Measurements from ENCODE around the gene CNST. TPM values are rescaled to one million over a fixed set of nuclear protein-coding genes. Genes with fewer than 3 reads are reported as not detected.
"Not testable (repeated sequence)": the region's sequence is repeated elsewhere in the genome, so short reads cannot be mapped to it uniquely, and the experiment has no call there.

Gene CNST
- total RNA-seq, 1 experiment from 2014 or later, result 18.8 TPM

DNA sequence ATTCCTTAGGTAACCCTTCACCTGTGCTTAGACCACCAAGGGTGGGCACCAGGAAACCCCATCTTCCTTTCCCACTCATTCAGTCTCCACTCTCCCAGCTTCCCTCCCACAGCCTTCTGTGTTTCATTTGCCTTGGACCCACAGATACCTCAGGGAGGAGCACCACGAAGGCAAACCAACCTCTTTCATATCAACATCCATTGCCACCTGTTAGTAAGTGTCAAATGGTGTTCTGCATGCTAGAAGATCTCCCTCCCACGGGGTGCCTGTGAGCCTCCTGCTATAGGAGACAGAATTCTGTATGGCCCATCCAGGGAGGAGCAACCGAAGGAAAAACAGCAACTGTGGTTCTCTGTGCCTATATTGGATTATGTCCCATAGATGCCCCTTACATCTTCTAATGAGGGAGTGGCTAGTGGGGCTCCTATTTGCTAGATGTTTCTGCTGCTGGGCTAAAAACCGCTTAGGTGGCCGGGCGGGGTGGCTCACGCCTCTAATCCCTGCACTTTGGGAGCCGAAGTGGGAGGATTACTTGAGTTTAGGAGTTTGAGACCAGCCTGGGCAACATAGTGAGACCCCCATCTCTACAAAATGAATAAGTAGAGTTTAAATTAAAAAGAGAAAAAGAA lies 132.3 kb downstream of the CNST start:
- H3K4me3 ChIP-seq (ENCODE audit: insufficient read depth, low read depth, low read length), result no peak overlapping the region
- H3K27me3 ChIP-seq (ENCODE audit: control insufficient read depth, insufficient read depth, low read length), result no peaks in the 10 kb centered on the region
- no peaks in the 10 kb centered on the region for H3K36me3 ChIP-seq (replicated peaks; ENCODE audit: control insufficient read depth, insufficient read depth, low read length)

GRCh38 chr1:246699095-246699735 lies 133.0 kb downstream of the CNST start:
- DNase-seq, result peak; percentile 86
- Histone ChIP-seq H3K36me3 (replicated peaks; ENCODE audit: control insufficient read depth, insufficient read depth, low read length) (no peaks in the 10 kb centered on the region), H3K27me3 (ENCODE audit: control insufficient read depth, insufficient read depth, low read length) (no peaks in the 10 kb centered on the region), H3K4me3 (ENCODE audit: insufficient read depth, low read depth, low read length) (no peak overlapping the region)

More for the DNA sequence above, 132.3 kb downstream of the CNST start:
- no peak for DNase-seq

DNA sequence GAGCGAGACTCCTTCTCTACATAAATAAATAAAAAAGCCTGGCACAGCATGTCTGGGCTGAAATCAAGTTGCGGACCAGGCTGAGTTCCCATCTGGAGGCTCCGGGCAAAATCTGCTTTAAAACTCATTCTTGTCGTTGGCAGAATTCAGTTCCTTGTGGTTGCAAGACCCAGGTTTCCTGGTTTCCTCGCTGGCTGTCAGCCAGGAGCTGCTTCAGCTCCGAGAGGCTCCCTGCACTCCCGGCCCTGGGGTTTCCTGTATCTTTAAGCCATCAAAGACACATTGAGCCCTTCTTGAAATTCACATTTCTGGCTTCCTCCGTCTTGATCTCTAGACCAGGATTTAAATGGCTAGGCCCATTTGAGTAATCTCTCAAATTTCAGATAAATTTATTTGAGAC lies 137.3 kb downstream of the CNST start:
- Histone ChIP-seq H3K4me3 (ENCODE audit: insufficient read depth, low read depth, low read length) (no peak overlapping the region), H3K36me3 (replicated peaks; ENCODE audit: control insufficient read depth, insufficient read depth, low read length) (no peaks in the 10 kb centered on the region), H3K27me3 (ENCODE audit: control insufficient read depth, insufficient read depth, low read length) (no peaks in the 10 kb centered on the region)
- no peak for DNase-seq

- Histone ChIP-seq H3K36me3 (replicated peaks; ENCODE audit: control insufficient read depth, insufficient read depth, low read length) (no peaks in the 10 kb centered on the region), H3K4me3 (ENCODE audit: insufficient read depth, low read depth, low read length) (no peak overlapping the region), H3K27me3 (ENCODE audit: control insufficient read depth, insufficient read depth, low read length) (no peaks in the 10 kb centered on the region)
- no peak for DNase-seq
Observed at GRCh38 chr1:246705368-246705767, 139.1 kb downstream of the CNST start.

DNA sequence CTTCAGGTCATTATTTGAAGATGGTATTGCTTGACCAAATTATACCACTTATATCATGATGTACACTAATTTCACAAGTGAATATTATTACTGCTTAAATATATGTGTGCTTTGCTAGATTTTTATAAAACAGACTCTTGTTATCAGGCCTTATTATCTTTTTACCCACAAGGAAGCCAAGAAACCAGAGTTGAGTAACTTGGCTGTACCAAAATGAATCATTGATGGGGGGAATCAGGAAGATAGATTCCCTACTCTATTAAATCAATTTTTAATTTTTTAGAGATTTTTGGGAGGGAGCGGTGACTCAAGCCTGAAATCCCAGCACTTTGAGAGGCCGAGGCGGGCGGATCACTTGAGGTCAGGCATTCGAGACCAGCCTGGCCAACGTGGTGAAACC lies 141.9 kb downstream of the CNST start:
- Histone ChIP-seq H3K27me3 (ENCODE audit: control insufficient read depth, insufficient read depth, low read length) (no peaks in the 10 kb centered on the region), H3K4me3 (ENCODE audit: insufficient read depth, low read depth, low read length) (no peak overlapping the region), H3K36me3 (replicated peaks; ENCODE audit: control insufficient read depth, insufficient read depth, low read length) (no peaks in the 10 kb centered on the region)
- DNase-seq, result no peak

DNA sequence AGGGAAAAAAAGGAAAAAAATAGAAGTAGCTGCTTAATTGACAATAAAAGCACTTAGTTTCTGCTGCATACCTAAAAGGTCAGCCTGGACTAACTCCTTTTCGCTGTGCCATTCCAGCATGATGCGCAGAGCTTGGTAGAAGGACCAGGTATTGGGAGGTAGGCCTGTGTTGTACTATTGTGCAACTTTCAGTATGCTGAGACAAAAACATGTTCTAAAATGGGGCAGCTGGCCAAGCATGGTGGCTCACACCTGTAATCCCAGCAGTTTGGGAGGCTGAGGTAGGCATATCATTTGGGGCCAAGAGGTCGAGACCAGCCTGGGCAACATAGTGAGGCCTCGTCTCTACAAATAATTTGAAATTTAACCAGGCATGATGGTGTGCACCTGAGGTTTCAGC lies 142.9 kb downstream of the CNST start:
- Histone ChIP-seq H3K27me3 (ENCODE audit: control insufficient read depth, insufficient read depth, low read length) (no peaks in the 10 kb centered on the region), H3K4me3 (ENCODE audit: insufficient read depth, low read depth, low read length) (no peak overlapping the region)
- DNase-seq, result no peak

DNA sequence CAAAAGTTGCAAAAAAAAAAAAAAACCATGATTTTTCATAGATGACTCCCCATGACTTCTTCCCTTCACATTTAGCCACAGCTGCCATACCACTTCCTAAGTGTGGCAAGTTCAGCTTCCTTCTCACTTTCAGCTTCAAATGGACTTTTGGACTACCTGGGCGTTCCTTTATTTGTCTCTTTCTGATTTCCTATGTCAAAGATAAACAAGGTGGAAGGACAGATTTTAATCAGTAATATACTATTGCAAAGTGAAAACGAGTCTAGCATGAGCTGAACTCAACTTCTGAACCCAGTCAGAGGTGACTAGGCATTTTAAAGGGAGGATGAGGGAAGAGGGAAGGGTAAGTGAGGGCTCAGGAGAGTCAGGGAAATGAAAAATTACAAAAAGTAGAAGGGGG lies 143.6 kb downstream of the CNST start:
- Histone ChIP-seq H3K36me3 (replicated peaks; ENCODE audit: control insufficient read depth, insufficient read depth, low read length) (no peaks in the 10 kb centered on the region), H3K4me3 (ENCODE audit: insufficient read depth, low read depth, low read length) (no peak overlapping the region), H3K27me3 (ENCODE audit: control insufficient read depth, insufficient read depth, low read length) (no peaks in the 10 kb centered on the region)
- DNase-seq, result no peak

More for the DNA sequence above, 142.9 kb downstream of the CNST start:
- no peaks in the 10 kb centered on the region for H3K36me3 ChIP-seq (replicated peaks; ENCODE audit: control insufficient read depth, insufficient read depth, low read length)

GRCh38 chr1:246711548-246712003 lies 145.3 kb downstream of the CNST start:
- DNase-seq, result no peak
- no peaks in the 10 kb centered on the region for H3K27me3 ChIP-seq (ENCODE audit: control insufficient read depth, insufficient read depth, low read length)
- no peak overlapping the region for H3K4me3 ChIP-seq (ENCODE audit: insufficient read depth, low read depth, low read length)
- H3K36me3 ChIP-seq (replicated peaks; ENCODE audit: control insufficient read depth, insufficient read depth, low read length), result no peaks in the 10 kb centered on the region

DNA sequence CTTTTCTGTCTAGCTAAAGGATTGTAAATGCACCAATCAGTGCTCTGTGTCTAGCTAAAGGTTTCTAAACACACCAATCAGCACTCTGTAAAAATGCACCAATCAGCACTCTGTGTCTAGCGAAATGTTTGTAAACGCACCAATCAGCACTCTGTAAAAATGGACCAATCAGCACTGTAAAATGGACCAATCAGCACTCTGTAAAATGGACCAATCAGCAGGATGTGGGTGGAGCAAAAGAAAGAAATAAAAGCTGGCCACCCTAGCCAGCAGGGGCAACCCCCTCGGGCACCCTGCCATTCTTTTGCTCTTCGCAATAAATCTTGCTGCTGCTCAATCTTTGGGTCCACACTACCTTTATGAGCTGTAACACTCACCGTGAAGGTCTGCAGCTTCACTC lies 146.2 kb downstream of the CNST start:
- not testable (repeated sequence) for H3K36me3 ChIP-seq (replicated peaks; ENCODE audit: control insufficient read depth, insufficient read depth, low read length); H3K27me3 ChIP-seq (ENCODE audit: control insufficient read depth, insufficient read depth, low read length); H3K4me3 ChIP-seq (ENCODE audit: insufficient read depth, low read depth, low read length); DNase-seq

Other genes with a start within 250 kb of the CNST start
- gene SMYD3, start 59.2 kb upstream of the CNST start, total RNA-seq (2014; rRNA removed; shearing (Covaris generic)), result 25.6 and 31.0 TPM in 2 replicates
- gene TFB2M, start 195 bp upstream of the CNST start, total RNA-seq (2014; rRNA removed; shearing (Covaris generic)), result 38.3 and 39.8 TPM in 2 replicates
- 11.1 and 12.2 TPM in 2 replicates for gene SCCPDH, start 158.0 kb downstream of the CNST start, total RNA-seq (2014; rRNA removed; shearing (Covaris generic))